Stimulated activated naive CD8-positive, alpha-beta T cell treated with anti-CD3 and anti-CD28 coated beads, Interleukin-15, Interleukin-2, amounts not matched to agents 100 U/mL and 50 U/mL, for 24 hours (primary cell): ENCODE measurements around the gene CCDC90B.

ENCODE experiments used
- ATAC-seq: fragments of 150-1000 bp; cut with Tn5 transposase; one replicate; pipeline ENCODE4 v1.10.0; 2021
- DNase-seq: peaks from one replicate; pipeline ENCODE4 v3.0.0; 2021

The CCDC90B gene

DNA sequence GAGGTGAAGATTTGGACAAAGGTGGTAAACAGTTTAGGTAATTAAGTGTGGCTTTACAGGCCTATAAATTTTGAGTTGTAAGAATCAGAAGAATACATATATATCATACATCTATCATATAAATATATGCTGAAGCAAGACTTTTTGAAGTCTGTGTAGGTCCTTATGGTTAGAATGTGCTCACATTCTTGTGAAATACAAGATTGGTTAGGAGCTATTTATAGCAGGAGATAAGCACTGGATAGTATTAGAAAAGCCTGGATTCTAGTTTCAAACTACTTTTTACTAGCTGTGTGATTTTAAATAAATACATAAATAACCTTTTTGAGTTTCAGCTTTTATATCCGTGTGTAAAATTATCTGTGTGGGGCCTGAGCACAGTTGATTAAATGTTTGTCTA lies 50.3 kb downstream of the CCDC90B start:
- DNase-seq (no peak), ATAC-seq (no peak)

DNA sequence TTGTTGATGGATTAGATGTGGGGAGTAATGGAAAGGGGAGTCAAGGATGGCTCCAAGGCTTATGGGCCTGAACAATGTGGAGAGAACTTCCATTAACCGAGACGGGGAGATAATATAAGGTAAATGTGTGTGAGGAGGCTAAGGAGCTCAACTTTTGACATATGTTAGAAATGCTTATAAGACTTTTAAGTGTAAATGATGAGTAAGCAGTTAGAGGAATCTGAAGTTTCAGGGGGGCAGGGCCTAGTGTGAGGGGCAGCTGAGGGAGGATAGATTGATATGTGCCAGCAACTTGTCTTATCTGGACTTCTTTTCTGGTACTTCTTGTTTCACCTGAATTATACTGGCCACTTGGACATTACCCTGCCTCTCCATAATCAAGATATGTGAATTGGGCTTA lies 62.7 kb downstream of the CCDC90B start:
- DNase-seq: no peak
- no peak for ATAC-seq

DNA sequence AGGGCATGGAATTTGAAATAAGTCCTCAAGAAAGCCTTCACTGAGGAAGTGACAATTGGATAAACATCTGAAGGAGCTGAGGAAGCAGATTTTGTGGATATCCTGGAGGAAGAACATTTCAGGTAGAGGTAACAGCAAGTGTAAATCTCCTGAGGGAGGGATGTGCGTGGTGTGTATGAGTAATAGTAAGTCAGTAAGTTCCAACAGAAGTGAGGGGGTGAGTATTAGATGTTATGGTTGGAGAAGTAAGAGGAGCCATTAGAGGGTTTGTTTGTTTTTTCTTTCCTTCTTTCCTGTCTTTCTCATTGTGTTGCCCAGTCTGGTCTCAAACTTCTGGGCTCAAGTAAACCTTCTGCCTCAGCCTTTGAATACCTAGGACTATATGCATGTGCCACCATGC lies 63.7 kb downstream of the CCDC90B start:
- no peak for DNase-seq
- ATAC-seq: no peak

DNA sequence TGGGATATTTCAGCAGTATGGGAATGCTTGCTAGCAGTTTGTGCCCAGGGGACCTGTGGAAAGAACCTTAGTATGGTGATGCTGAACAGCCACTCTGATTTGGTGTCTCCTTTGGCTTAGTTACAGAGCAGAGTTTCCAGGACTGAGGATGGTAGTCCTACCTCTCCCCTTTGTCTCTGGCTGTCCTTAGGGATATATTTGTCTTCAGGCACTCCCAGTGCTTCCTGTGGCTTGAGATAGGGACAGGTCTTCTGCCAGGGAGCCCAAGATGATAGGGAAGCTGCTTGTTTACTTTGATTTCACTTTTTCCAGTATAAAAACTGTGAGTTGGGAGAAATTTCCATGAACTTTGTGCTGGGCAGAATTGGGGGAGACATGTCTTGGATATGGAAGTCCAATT lies 64.5 kb downstream of the CCDC90B start:
- ATAC-seq (no peak), DNase-seq (no peak)

DNA sequence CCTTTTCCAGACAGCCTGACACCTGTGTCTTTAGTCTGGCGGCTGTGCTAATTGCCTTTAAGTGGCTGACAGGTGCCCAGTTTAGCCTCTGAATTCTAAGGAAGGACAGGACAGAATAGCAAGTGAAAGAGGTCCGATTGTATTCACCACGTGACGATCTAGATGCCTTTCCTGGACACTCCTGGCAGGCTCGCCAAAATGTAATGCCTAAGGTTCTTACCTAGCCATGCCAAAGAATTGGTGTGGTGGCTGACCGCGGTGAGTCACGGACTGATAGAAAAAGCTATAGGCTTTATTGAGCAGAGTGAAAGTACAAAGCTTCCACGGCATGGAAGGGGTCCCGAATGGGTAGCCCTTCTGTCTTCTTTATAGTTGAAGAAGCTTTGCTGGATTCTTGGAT lies 65.9 kb downstream of the CCDC90B start:
- DNase-seq (no peak), ATAC-seq (no peak)

DNA sequence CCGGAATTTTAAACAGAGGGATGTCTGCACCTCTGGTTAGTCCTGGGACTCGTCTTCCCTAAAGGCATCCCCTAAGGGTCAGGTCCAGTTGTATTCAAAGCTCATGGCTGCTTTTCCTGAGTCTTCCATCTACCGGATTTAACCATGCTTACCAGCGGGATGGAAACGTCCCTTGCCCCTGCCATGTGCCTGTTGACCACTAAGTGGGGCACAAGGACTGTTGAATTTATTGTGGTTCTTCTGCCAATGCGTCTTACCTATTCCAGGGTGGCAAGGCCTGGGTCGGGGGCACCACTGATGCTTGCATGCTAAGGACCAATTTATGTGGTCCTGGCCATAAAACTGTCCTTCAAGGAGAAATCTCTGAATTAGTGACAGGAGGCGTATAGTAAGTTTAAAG lies 67.1 kb downstream of the CCDC90B start:
- no peak for ATAC-seq

More for the DNA sequence above, 67.1 kb downstream of the CCDC90B start:
- DNase-seq: no peak
